Coronary artery (tissue), 2 donors: ENCODE measurements around the gene CRB3.

Experiments used
- DNase-seq: peaks from one replicate; pipeline ENCODE4 v3.0.0-alpha.2; 2017; ENCODE audit warnings: low spot score
- H3K27ac ChIP-seq, 2 donors: fragments of 200-600 bp; sonication (generic); one replicate each; pipeline ENCODE4 v1.5.1; 2016 to 2019
- H3K4me3 ChIP-seq: fragments of 200-600 bp; sonication (generic); 2 replicates; pipeline ENCODE4 v1.5.1; 2016; ENCODE audit warnings: mild to moderate bottlenecking, moderate library complexity
- TF ChIP-seq, protein P1 (sequence below): fragments of 200-600 bp; sonication (generic); IDR thresholded peaks from one replicate; pipeline ENCODE4 v1.5.1; 2019; ENCODE audit warnings: antibody characterized with exemption

Gene CRB3

DNA sequence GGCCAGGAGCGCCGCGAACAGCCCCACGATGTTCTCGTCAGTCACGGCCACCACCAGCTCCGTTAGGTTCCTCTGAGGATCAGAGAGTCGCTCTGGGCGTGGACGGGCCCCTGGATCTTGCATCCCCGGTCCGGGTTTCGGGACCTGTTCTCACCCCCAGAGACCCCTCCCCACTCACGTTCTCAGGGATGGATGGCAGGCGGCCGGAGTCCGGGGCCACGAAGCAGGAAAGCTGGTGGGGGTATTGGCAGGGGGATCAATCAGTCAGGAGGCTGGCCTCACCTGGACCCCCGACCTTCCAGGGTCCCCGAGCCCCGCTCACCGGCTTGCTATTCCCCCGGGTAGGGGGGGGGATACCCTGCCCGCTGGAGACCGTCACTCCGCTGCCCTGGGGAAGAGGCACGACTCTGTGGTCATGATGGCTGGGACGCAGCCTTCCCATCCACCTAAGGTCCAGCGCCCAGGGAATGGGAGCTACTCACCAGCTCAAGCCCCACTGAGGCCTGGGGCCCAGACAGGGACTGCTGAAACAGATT, 12.9 kb downstream of the CRB3 start:
- Histone ChIP-seq H3K4me3 (peak overlapping the region; percentile 35), H3K27ac (no peak overlapping the region)
- TF ChIP-seq, protein P1, sequence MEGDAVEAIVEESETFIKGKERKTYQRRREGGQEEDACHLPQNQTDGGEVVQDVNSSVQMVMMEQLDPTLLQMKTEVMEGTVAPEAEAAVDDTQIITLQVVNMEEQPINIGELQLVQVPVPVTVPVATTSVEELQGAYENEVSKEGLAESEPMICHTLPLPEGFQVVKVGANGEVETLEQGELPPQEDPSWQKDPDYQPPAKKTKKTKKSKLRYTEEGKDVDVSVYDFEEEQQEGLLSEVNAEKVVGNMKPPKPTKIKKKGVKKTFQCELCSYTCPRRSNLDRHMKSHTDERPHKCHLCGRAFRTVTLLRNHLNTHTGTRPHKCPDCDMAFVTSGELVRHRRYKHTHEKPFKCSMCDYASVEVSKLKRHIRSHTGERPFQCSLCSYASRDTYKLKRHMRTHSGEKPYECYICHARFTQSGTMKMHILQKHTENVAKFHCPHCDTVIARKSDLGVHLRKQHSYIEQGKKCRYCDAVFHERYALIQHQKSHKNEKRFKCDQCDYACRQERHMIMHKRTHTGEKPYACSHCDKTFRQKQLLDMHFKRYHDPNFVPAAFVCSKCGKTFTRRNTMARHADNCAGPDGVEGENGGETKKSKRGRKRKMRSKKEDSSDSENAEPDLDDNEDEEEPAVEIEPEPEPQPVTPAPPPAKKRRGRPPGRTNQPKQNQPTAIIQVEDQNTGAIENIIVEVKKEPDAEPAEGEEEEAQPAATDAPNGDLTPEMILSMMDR: no peak
- DNase-seq: no peak

DNA sequence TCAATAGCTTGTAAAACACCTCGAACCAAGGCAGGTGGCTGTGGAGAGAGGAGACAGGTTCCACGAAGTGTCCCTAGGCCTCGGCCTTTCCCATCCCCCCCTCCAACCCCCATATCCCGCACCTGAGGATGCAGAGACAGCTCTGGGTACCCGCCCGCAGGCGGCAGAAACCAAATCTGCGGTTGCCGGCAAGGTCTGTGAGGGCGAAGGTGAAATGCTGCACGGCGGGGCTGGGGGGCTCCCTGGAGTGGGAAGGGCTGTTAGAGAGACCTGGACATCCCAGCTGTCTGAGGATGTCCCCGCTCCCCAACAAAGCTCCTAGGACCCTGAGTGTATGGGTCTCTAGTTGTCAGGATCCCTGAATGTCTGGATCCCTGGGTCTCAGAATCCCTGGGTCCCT, 14.7 kb downstream of the CRB3 start:
- no peak overlapping the region for H3K27ac ChIP-seq
- TF ChIP-seq, protein P1: no peak
- DNase-seq: no peak

DNA sequence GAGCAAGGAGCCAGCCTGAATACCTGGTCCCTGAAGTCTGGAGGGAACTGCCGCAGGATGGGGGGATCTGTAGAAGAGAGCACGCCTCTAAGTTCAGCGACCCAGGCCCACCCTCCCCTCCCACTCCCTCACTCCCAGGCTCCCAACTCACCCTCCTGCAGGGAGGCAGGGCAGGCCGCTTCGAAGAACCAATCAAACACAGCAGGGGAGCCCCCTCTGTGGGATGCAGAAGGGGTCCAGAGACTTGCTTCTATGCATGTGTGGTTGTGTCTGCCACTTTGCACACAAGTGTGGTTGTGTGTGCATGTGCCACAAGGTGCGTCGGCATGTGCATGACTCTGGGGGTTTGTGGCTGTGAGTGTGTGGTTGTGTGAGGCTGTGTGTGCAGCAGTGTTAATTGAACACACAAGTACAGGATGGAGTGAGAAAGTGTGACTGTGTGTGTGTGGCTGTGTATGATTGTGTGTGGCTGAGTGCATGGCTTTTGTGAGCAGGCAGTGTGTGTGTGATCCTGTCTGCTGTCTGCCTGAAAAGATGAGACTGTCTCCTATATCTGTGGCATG, 15.8 kb downstream of the CRB3 start:
- Histone ChIP-seq H3K4me3 (no peak overlapping the region), H3K27ac (no peak overlapping the region)
- TF ChIP-seq, protein P1: no peak
- DNase-seq: no peak

More for the DNA sequence above, 14.7 kb downstream of the CRB3 start:
- no peak overlapping the region for H3K4me3 ChIP-seq

DNA sequence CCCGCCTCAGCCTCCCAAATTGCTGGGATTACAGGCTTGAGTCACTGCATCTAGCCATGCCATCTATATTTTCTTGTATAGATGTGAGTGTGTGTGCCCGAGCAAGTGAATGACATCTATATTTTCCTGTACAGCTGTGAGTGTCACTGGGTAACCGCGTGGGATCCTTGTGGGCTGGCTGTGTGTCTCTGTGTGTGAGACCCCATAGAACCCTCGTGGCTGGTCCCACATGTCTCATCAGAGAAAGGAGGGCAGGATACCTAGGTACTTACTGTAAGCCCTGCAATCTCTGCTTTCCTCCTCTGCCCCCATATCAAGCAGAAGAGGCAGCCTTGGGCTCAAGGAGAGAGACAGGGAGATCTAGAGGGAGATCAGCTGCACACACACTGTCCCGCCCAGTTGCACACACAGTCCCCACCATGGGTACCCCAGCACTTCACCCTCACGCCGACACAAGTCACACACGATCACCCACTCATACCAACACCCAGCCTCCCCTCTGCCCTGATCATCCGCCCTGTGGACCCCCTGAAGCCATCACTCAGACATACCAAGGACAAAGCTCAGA, 16.9 kb downstream of the CRB3 start:
- DNase-seq: no peak
- TF ChIP-seq, protein P1: no peak
- H3K27ac ChIP-seq: no peak overlapping the region
- H3K4me3 ChIP-seq: peak overlapping the region; percentile 58

DNA sequence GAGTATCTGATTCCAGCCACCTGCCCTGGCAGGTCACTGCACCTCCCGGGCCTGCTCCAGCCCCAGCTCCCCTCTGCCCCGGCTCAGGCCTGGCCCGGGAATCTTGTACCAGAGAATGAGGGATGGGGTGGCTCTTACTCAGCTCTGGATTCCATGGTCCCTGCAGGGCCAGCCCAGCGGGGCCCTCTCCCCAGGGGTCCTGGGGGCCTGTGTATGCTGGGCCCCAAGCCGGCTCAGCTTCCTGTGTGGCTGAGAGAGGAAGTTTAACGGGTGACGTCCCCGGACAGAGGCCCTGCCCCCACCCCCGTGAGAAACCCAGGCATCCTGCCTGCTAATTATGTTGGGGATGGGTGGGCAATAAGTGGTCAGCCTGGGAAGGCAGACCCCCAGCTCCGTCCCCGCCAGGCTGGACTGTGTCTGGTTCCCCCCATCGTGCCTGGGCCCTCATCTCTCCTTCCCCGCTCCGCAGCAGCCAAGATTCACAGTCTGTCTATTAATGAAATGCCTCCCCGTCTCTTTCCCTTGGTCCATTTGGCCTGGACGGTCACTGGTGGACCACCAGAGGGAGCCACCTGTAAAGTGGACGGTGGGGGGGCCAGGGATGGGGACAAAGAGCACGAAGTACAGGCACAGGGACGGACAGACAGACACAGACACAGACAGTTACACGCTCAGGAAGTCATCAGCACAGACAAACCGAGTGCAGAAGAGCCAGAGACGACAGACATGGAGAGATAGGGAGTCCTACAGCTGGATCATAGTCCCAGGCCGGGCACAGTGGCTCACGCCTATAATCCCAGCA, 17.7 kb downstream of the CRB3 start, which contains the start of gene DENND1C:
DENND1C (minus strand) TSS at position 247 of the 802 bp plus-strand sequence; CDS start at position 155, 92 bp downstream.
- Histone ChIP-seq H3K4me3 (peak within 1 kb of the TSS; percentile 58), H3K27ac (peak within 1 kb of the TSS in 1 of 2 donors; percentile 22)
- TF ChIP-seq, protein P1: no peak
- no peak for DNase-seq

DNA sequence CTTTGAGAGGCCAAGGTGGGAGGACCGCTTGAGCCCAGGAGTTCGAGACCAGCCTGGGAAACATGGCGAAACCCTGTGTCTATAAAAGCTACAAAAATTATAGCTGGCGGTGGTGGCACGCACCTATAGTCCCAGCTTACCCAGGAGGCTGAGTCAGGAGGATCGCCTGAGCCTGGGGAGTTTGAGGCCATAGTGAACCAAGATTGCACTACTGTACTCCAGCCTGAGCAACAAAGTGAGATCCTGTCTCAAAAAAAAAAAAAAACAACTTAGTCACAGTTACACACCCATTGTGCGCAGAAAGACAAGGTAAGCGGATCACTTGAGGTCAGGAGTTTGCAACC, 18.2 kb downstream of the CRB3 start:
- no peak for DNase-seq
- Histone ChIP-seq H3K27ac (no peak overlapping the region), H3K4me3 (no peak overlapping the region)
- TF ChIP-seq, protein P1: no peak
